Femur (tissue), 1 donor: ENCODE data around the gene CIB4.
A peak's percentile ranks its signal among the peaks of the same experiment; 100 is the strongest.
"Not testable (repeated sequence)": the region's sequence is repeated elsewhere in the genome, so short reads cannot be mapped to it uniquely, and the experiment has no call there.

Experiments used
- DNase-seq: peaks from one replicate; pipeline ENCODE4 v3.0.0-alpha.2; 2017

The CIB4 gene

GRCh38 chr2:26665296-26665695, 24.1 kb upstream of the CIB4 start:
- DNase-seq: not testable (repeated sequence)

- no peak for DNase-seq
Measured at GRCh38 chr2:26660363-26660962, 19.3 kb upstream of the CIB4 start.

GRCh38 chr2:26658691-26659346, 17.7 kb upstream of the CIB4 start:
- no peak for DNase-seq

GRCh38 chr2:26657265-26657664, 16.1 kb upstream of the CIB4 start:
- DNase-seq: no peak

- DNase-seq: no peak
Measured at GRCh38 chr2:26655611-26656195, 14.5 kb upstream of the CIB4 start.

GRCh38 chr2:26655120-26655519, 14.0 kb upstream of the CIB4 start:
- not testable (repeated sequence) for DNase-seq

GRCh38 chr2:26654061-26654340, 12.8 kb upstream of the CIB4 start:
- no peak for DNase-seq

- DNase-seq: peak; percentile 13
Measured at GRCh38 chr2:26653207-26654060, 12.3 kb upstream of the CIB4 start.

- peak; percentile 79 for DNase-seq
Measured at GRCh38 chr2:26652361-26653041, 11.3 kb upstream of the CIB4 start.

GRCh38 chr2:26651799-26652198, 10.6 kb upstream of the CIB4 start:
- peak; percentile 18 for DNase-seq

GRCh38 chr2:26651470-26651771, 10.3 kb upstream of the CIB4 start:
- no peak for DNase-seq

- DNase-seq: peak; percentile 24
Measured at GRCh38 chr2:26650713-26651469, 9.7 kb upstream of the CIB4 start.

GRCh38 chr2:26649992-26650712, 9.0 kb upstream of the CIB4 start:
- DNase-seq: peak; percentile 6

GRCh38 chr2:26649322-26649721, 8.2 kb upstream of the CIB4 start:
- DNase-seq: peak; percentile 11

- no peak for DNase-seq
Measured at GRCh38 chr2:26648516-26648915, 7.3 kb upstream of the CIB4 start.

- DNase-seq: no peak
Measured at GRCh38 chr2:26647981-26648380, 6.8 kb upstream of the CIB4 start.

- no peak for DNase-seq
Measured at GRCh38 chr2:26646986-26647672, 6.0 kb upstream of the CIB4 start.

GRCh38 chr2:26645762-26646161, 4.6 kb upstream of the CIB4 start:
- no peak for DNase-seq

- DNase-seq: no peak
Measured at GRCh38 chr2:26644188-26644835, 3.1 kb upstream of the CIB4 start.

- DNase-seq: no peak
Measured at GRCh38 chr2:26642429-26642828, 1.3 kb upstream of the CIB4 start.

- DNase-seq: peak; percentile 46
Measured at GRCh38 chr2:26640331-26640745, 828 bp downstream of the CIB4 start.
